WTC11 (cell line): ENCODE results near the gene FOXN3. TPM values are rescaled to one million over a fixed set of nuclear protein-coding genes. Genes with fewer than 3 reads are reported as not detected.

ENCODE experiments used
- ATAC-seq: fragments of 200-7000 bp; cut with Tn5 transposase; 2 replicates; pipeline ENCODE4 v1.10.0; 2021; ENCODE audit warnings: mild to moderate bottlenecking, moderate library complexity
- CTCF ChIA-PET: fragments of 300-600 bp; sonication (Branson Sonifier 250); formaldehyde crosslinking; loops from one replicate; lab custom pipeline; 2021; ENCODE audit warnings: antibody characterized with exemption; lab: Charles Lee
- POLR2A ChIA-PET: fragments of 350-600 bp; sonication (Branson Sonifier 250); formaldehyde crosslinking; loops from one replicate; lab custom pipeline; 2021; ENCODE audit warnings: antibody characterized with exemption; lab: Charles Lee
- DNase-seq: peaks from one replicate; pipeline ENCODE4 v3.0.0; 2021; ENCODE audit warnings: low spot score
- H3K27ac Mint-ChIP-seq: 2 replicates; pipeline ENCODE4 v1.8.0; 2021; ENCODE audit warnings: mixed read lengths
- H3K27me3 Mint-ChIP-seq: 2 replicates; pipeline ENCODE4 v1.8.0; 2021; ENCODE audit warnings: low read depth, mild to moderate bottlenecking, moderate library complexity, mixed read lengths
- H3K36me3 Mint-ChIP-seq: 2 replicates; pipeline ENCODE4 v1.8.0; 2021; ENCODE audit warnings: mixed read lengths
- H3K4me1 Mint-ChIP-seq: 2 replicates; pipeline ENCODE4 v1.8.0; 2022; ENCODE audit warnings: mixed read lengths
- H3K4me3 Mint-ChIP-seq: 2 replicates; pipeline ENCODE4 v1.8.0; 2021; ENCODE audit warnings: mild to moderate bottlenecking, moderate library complexity, mixed read lengths
- H3K9me3 Mint-ChIP-seq: 2 replicates; pipeline ENCODE4 v1.8.0; 2021; ENCODE audit warnings: mixed read lengths
- ATF1 ChIP-seq: sonication (generic); formaldehyde crosslinking; IDR thresholded peaks from 2 replicates; pipeline ENCODE4 v1.8.1; 2023; ENCODE audit warnings: mild to moderate bottlenecking, moderate library complexity, missing genetic modification reagents
- CREM ChIP-seq: sonication (generic); formaldehyde crosslinking; IDR thresholded peaks from 2 replicates; pipeline ENCODE4 v1.8.1; 2022; ENCODE audit warnings: mild to moderate bottlenecking, missing genetic modification reagents, moderate library complexity
- ETV6 ChIP-seq: sonication (generic); formaldehyde crosslinking; IDR thresholded peaks from 2 replicates; pipeline ENCODE4 v1.8.1; 2022; ENCODE audit warnings: mild to moderate bottlenecking, missing genetic modification reagents
- FOXJ3 ChIP-seq: sonication (generic); formaldehyde crosslinking; IDR thresholded peaks from 2 replicates; pipeline ENCODE4 v1.9.0; 2021; ENCODE audit warnings: missing genetic modification reagents, mild to moderate bottlenecking, borderline replicate concordance
- GTF2I ChIP-seq: fragments of 250-450 bp; sonication (Bioruptor Pico); conservative IDR thresholded peaks from 2 replicates; pipeline ENCODE4 v1.4.0; 2021; ENCODE audit warnings: mild to moderate bottlenecking
- JAZF1 ChIP-seq: fragments of 250-450 bp; sonication (Bioruptor Pico); IDR thresholded peaks from 2 replicates; pipeline ENCODE4 v1.9.0; 2021; ENCODE audit warnings: moderate library complexity, mild to moderate bottlenecking, inconsistent platforms
- MXD4 ChIP-seq: fragments of 250-450 bp; sonication (Bioruptor Pico); IDR thresholded peaks from 2 replicates; pipeline ENCODE4 v1.8.0; 2021; ENCODE audit warnings: mild to moderate bottlenecking, moderate library complexity, borderline replicate concordance
- NR1H2 ChIP-seq: sonication (generic); formaldehyde crosslinking; IDR thresholded peaks from 2 replicates; pipeline ENCODE4 v1.9.0; 2021; ENCODE audit warnings: mild to moderate bottlenecking, moderate library complexity, missing genetic modification reagents
- NR2C2 ChIP-seq: sonication (generic); formaldehyde crosslinking; IDR thresholded peaks from 2 replicates; pipeline ENCODE4 v1.8.0; 2022; ENCODE audit warnings: mild to moderate bottlenecking, missing genetic modification reagents
- RELA ChIP-seq: sonication (generic); formaldehyde crosslinking; IDR thresholded peaks from 2 replicates; pipeline ENCODE4 v1.8.1; 2022; ENCODE audit warnings: missing genetic modification reagents, mild to moderate bottlenecking, borderline replicate concordance
- TEAD4 ChIP-seq: sonication (generic); formaldehyde crosslinking; IDR thresholded peaks from 2 replicates; pipeline ENCODE4 v1.8.0; 2022; ENCODE audit warnings: mild to moderate bottlenecking, missing genetic modification reagents
- total RNA-seq: library from RNA; stranded (reverse); gene quantifications from 3 replicates; pipeline ENCODE4 v1.2.3, GENCODE V29; 2021
- TF ChIP-seq, protein P1 (sequence below): sonication (generic); formaldehyde crosslinking; IDR thresholded peaks from 2 replicates; pipeline ENCODE4 v1.8.1; 2023; ENCODE audit warnings: mild to moderate bottlenecking, missing genetic modification reagents
- TF ChIP-seq, protein P2 (sequence below): sonication (generic); formaldehyde crosslinking; conservative IDR thresholded peaks from 2 replicates; pipeline ENCODE4 v1.8.1; 2023; ENCODE audit warnings: mild to moderate bottlenecking, low read depth, missing genetic modification reagents, moderate library complexity
- TF ChIP-seq, protein P3 (sequence below): fragments of 250-450 bp; sonication (Bioruptor Pico); IDR thresholded peaks from 2 replicates; pipeline ENCODE4 v1.9.0; 2021; ENCODE audit warnings: moderate library complexity, mild to moderate bottlenecking, inconsistent platforms, borderline replicate concordance
- TF ChIP-seq, protein P4 (sequence below): sonication (generic); formaldehyde crosslinking; IDR thresholded peaks from 2 replicates; pipeline ENCODE4 v1.8.0; 2023; ENCODE audit warnings: missing genetic modification reagents, mild to moderate bottlenecking, borderline replicate concordance
- TF ChIP-seq, protein P5 (sequence below): sonication (generic); formaldehyde crosslinking; IDR thresholded peaks from 2 replicates; pipeline ENCODE4 v1.8.0; 2022; ENCODE audit warnings: mild to moderate bottlenecking, missing genetic modification reagents

FOXN3 gene
- total RNA-seq, 1 experiment from 2014 or later, result 170 TPM

DNA sequence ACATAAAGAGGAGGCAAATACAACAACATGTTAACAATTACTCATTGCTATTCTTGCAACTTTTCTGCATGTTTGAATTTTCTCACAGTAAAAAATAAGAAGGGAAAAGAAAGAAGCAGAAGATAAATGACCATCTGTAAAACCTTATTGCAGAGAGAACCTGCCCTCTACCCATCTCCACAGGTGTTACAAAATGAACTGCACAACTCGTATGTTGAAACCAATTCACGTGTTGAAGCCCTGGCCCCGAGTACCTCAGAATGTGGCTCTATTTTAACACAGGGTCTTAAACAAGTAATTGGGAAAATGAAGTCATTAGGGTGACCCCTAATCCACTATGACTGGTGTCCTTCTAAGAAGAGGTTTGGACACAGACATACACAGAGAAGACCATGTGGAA lies 39.5 kb downstream of the FOXN3 start (continued):
- TF ChIP-seq, protein P1, sequence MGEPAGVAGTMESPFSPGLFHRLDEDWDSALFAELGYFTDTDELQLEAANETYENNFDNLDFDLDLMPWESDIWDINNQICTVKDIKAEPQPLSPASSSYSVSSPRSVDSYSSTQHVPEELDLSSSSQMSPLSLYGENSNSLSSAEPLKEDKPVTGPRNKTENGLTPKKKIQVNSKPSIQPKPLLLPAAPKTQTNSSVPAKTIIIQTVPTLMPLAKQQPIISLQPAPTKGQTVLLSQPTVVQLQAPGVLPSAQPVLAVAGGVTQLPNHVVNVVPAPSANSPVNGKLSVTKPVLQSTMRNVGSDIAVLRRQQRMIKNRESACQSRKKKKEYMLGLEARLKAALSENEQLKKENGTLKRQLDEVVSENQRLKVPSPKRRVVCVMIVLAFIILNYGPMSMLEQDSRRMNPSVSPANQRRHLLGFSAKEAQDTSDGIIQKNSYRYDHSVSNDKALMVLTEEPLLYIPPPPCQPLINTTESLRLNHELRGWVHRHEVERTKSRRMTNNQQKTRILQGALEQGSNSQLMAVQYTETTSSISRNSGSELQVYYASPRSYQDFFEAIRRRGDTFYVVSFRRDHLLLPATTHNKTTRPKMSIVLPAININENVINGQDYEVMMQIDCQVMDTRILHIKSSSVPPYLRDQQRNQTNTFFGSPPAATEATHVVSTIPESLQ (CRISPR knock-in tag), result no peak
- TF ChIP-seq GTF2I (CRISPR knock-in tag) (no peak), FOXJ3 (CRISPR knock-in tag) (no peak)

DNA sequence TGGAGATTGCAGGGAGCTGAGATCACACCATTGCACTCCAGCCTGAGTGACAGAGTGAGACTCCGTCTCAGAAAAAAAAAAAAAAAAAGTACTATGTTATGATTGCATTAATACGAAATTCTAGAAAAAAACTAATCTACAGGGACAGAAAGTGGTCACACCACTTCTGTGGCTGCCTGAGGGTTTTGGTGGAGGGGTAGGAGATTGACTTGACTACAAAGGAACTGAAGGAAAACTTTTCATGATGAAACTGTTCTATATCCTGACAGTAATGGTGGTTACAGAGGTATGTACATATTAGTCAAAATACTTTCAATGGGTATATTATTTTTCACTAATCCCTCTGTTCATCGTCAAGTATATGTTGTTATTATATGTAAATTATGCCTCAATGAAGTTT lies 42.1 kb downstream of the FOXN3 start:
- H3K4me1 Mint-ChIP-seq, result peaks cover 68% of the 10 kb centered on the region
- no peak overlapping the region for H3K27ac Mint-ChIP-seq
- H3K27me3 Mint-ChIP-seq, result no peaks in the 10 kb centered on the region
- no peak overlapping the region for H3K4me3 Mint-ChIP-seq
- H3K36me3 Mint-ChIP-seq, result peaks cover 29% of the 10 kb centered on the region
- H3K9me3 Mint-ChIP-seq, result peaks cover 12% of the 10 kb centered on the region
- ChIA-PET POLR2A (no interaction called here), CTCF (no interaction called here)
- ATAC-seq (no peak), DNase-seq (no peak)
- no peak for TF ChIP-seq TEAD4 (CRISPR knock-in tag)
- TF ChIP-seq, protein P2, sequence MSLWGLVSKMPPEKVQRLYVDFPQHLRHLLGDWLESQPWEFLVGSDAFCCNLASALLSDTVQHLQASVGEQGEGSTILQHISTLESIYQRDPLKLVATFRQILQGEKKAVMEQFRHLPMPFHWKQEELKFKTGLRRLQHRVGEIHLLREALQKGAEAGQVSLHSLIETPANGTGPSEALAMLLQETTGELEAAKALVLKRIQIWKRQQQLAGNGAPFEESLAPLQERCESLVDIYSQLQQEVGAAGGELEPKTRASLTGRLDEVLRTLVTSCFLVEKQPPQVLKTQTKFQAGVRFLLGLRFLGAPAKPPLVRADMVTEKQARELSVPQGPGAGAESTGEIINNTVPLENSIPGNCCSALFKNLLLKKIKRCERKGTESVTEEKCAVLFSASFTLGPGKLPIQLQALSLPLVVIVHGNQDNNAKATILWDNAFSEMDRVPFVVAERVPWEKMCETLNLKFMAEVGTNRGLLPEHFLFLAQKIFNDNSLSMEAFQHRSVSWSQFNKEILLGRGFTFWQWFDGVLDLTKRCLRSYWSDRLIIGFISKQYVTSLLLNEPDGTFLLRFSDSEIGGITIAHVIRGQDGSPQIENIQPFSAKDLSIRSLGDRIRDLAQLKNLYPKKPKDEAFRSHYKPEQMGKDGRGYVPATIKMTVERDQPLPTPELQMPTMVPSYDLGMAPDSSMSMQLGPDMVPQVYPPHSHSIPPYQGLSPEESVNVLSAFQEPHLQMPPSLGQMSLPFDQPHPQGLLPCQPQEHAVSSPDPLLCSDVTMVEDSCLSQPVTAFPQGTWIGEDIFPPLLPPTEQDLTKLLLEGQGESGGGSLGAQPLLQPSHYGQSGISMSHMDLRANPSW, result no peak
- TF ChIP-seq, protein P3, sequence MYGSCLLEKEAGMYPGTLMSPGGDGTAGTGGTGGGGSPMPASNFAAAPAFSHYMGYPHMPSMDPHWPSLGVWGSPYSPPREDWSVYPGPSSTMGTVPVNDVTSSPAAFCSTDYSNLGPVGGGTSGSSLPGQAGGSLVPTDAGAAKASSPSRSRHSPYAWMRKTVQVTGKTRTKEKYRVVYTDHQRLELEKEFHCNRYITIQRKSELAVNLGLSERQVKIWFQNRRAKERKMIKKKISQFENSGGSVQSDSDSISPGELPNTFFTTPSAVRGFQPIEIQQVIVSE (CRISPR knock-in tag), result no peak
- TF ChIP-seq FOXJ3 (CRISPR knock-in tag), result no peak
- TF ChIP-seq ETV6, result no peak

DNA sequence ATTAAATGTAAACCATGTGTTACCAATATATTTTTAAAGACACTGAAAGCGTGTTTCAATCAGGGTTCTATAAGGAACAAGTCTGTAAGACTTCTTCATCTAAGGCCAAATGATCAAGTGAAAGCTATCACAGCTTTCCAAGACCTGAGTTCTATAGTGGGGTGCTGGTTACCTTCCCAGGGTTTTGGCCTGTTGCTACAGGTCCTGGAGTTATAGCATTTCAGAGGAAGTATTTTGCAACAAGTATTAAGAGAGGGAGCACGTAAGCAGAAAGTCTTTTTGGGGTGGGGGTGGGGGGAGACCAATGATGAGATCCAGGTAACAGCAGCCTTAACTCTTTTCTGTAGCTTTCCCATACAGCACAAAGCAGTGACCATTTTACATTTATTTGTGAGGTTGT lies 43.8 kb downstream of the FOXN3 start:
- Mint-ChIP-seq H3K27me3 (no peaks in the 10 kb centered on the region), H3K4me3 (no peak overlapping the region), H3K36me3 (peaks cover 17% of the 10 kb centered on the region), H3K27ac (peak overlapping the region; percentile 51), H3K4me1 (peaks cover 70% of the 10 kb centered on the region), H3K9me3 (peaks cover 12% of the 10 kb centered on the region)
- POLR2A ChIA-PET, result no interaction called here
- ATAC-seq, result no peak
- no peak for DNase-seq
- CTCF ChIA-PET, result no interaction called here
- TF ChIP-seq CREM (CRISPR knock-in tag), result no peak
- TF ChIP-seq ATF1 (CRISPR knock-in tag), result no peak
- no peak for TF ChIP-seq RELA
- no peak for TF ChIP-seq NR1H2
- TF ChIP-seq MXD4 (CRISPR knock-in tag), result no peak
- TF ChIP-seq, protein P4, sequence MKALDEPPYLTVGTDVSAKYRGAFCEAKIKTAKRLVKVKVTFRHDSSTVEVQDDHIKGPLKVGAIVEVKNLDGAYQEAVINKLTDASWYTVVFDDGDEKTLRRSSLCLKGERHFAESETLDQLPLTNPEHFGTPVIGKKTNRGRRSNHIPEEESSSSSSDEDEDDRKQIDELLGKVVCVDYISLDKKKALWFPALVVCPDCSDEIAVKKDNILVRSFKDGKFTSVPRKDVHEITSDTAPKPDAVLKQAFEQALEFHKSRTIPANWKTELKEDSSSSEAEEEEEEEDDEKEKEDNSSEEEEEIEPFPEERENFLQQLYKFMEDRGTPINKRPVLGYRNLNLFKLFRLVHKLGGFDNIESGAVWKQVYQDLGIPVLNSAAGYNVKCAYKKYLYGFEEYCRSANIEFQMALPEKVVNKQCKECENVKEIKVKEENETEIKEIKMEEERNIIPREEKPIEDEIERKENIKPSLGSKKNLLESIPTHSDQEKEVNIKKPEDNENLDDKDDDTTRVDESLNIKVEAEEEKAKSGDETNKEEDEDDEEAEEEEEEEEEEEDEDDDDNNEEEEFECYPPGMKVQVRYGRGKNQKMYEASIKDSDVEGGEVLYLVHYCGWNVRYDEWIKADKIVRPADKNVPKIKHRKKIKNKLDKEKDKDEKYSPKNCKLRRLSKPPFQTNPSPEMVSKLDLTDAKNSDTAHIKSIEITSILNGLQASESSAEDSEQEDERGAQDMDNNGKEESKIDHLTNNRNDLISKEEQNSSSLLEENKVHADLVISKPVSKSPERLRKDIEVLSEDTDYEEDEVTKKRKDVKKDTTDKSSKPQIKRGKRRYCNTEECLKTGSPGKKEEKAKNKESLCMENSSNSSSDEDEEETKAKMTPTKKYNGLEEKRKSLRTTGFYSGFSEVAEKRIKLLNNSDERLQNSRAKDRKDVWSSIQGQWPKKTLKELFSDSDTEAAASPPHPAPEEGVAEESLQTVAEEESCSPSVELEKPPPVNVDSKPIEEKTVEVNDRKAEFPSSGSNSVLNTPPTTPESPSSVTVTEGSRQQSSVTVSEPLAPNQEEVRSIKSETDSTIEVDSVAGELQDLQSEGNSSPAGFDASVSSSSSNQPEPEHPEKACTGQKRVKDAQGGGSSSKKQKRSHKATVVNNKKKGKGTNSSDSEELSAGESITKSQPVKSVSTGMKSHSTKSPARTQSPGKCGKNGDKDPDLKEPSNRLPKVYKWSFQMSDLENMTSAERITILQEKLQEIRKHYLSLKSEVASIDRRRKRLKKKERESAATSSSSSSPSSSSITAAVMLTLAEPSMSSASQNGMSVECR (CRISPR knock-in tag), result no peak
- TF ChIP-seq, protein P5, sequence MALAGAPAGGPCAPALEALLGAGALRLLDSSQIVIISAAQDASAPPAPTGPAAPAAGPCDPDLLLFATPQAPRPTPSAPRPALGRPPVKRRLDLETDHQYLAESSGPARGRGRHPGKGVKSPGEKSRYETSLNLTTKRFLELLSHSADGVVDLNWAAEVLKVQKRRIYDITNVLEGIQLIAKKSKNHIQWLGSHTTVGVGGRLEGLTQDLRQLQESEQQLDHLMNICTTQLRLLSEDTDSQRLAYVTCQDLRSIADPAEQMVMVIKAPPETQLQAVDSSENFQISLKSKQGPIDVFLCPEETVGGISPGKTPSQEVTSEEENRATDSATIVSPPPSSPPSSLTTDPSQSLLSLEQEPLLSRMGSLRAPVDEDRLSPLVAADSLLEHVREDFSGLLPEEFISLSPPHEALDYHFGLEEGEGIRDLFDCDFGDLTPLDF, result no peak
- no peak for TF ChIP-seq JAZF1
- TF ChIP-seq NR2C2 (CRISPR knock-in tag), result no peak
